Activated T-helper 1 cell treated with anti-CD3 and anti-CD28 coated beads, Interleukin-12 subunit alpha, Interleukin-12 subunit beta, Interleukin-2, Interleukin-4 antibody, amounts not matched to agents 30 ng/mL and 10 ng/mL and 1 ng/mL, durations not matched to agents 14 hours and 24 hours and 36 hours (primary cell): ENCODE results near the gene KMT2D. TPM values are rescaled to one million over a fixed set of nuclear protein-coding genes. Genes with fewer than 3 reads are reported as not detected.
A peak's percentile ranks its signal among the peaks of the same experiment; 100 is the strongest.

Experiments
- DNase-seq: peaks from one replicate; pipeline ENCODE4 v3.0.0; 2021; ENCODE audit warnings: low spot score
- H3K27ac Mint-ChIP-seq: one replicate; pipeline ENCODE4 v1.8.0; 2021; ENCODE audit warnings: mild to moderate bottlenecking, mixed read lengths
- H3K27me3 Mint-ChIP-seq: one replicate; pipeline ENCODE4 v1.8.0; 2022; ENCODE audit warnings: mild to moderate bottlenecking, moderate library complexity, mixed read lengths; ENCODE audit not compliant: insufficient read depth
- H3K36me3 Mint-ChIP-seq: one replicate; pipeline ENCODE4 v1.8.0; 2021; ENCODE audit warnings: low read depth, mixed read lengths
- H3K4me1 Mint-ChIP-seq: one replicate; pipeline ENCODE4 v1.8.0; 2021; ENCODE audit warnings: low read depth, mixed read lengths
- H3K4me3 Mint-ChIP-seq: one replicate; pipeline ENCODE4 v1.8.0; 2021; ENCODE audit warnings: mild to moderate bottlenecking, moderate library complexity, mixed read lengths
- H3K9me3 Mint-ChIP-seq: one replicate; pipeline ENCODE4 v1.8.0; 2021; ENCODE audit warnings: mixed read lengths
- intact Hi-C: fragments of 100-400 bp; cut with micrococcal nuclease; formaldehyde crosslinking; loops from one replicate; pipeline ENCODE4 v1.15.1; 2024
- total RNA-seq: library from RNA; stranded (reverse); gene quantifications from 2 replicates; pipeline ENCODE4 v1.2.3, GENCODE V29; 2022

KMT2D gene
- total RNA-seq, 1 donor from 2014 or later, result 107 TPM

- Mint-ChIP-seq H3K4me1 (no peaks in the 10 kb centered on the region), H3K27ac (peak overlapping the region; percentile 3), H3K4me3 (no peak overlapping the region), H3K9me3 (no peaks in the 10 kb centered on the region), H3K27me3 (no peaks in the 10 kb centered on the region), H3K36me3 (peaks cover 39% of the 10 kb centered on the region)
- intact Hi-C loops, result no loop called here
- DNase-seq, result no peak
Measured at GRCh38 chr12:49036029-49036428, 24.6 kb downstream of the KMT2D start.

- Mint-ChIP-seq H3K36me3 (peaks cover 31% of the 10 kb centered on the region), H3K4me1 (no peaks in the 10 kb centered on the region), H3K27ac (no peak overlapping the region), H3K27me3 (no peaks in the 10 kb centered on the region), H3K9me3 (no peaks in the 10 kb centered on the region), H3K4me3 (no peak overlapping the region)
- no peak for DNase-seq
- intact Hi-C loops, result no loop called here
Measured at GRCh38 chr12:49034286-49034622, 26.3 kb downstream of the KMT2D start.

GRCh38 chr12:49033611-49034285 lies 26.8 kb downstream of the KMT2D start:
- Mint-ChIP-seq H3K27me3 (no peaks in the 10 kb centered on the region), H3K36me3 (peaks cover 34% of the 10 kb centered on the region), H3K4me3 (no peak overlapping the region), H3K27ac (no peak overlapping the region), H3K4me1 (no peaks in the 10 kb centered on the region), H3K9me3 (no peaks in the 10 kb centered on the region)
- no peak for DNase-seq
- intact Hi-C loops, result no loop called here

GRCh38 chr12:49032679-49033447 lies 27.7 kb downstream of the KMT2D start:
- H3K27ac Mint-ChIP-seq, result no peak overlapping the region
- peaks cover 32% of the 10 kb centered on the region for H3K36me3 Mint-ChIP-seq
- intact Hi-C loops, result no loop called here
- no peaks in the 10 kb centered on the region for H3K4me1 Mint-ChIP-seq
- no peaks in the 10 kb centered on the region for H3K27me3 Mint-ChIP-seq
- H3K4me3 Mint-ChIP-seq, result no peak overlapping the region
- H3K9me3 Mint-ChIP-seq, result no peaks in the 10 kb centered on the region
- no peak for DNase-seq

- intact Hi-C loops, result no loop called here
- Mint-ChIP-seq H3K4me1 (no peaks in the 10 kb centered on the region), H3K36me3 (peaks cover 38% of the 10 kb centered on the region), H3K27me3 (no peaks in the 10 kb centered on the region), H3K4me3 (no peak overlapping the region), H3K27ac (no peak overlapping the region), H3K9me3 (no peaks in the 10 kb centered on the region)
- DNase-seq, result no peak
Measured at GRCh38 chr12:49032276-49032675, 28.3 kb downstream of the KMT2D start.

GRCh38 chr12:49031573-49032161 lies 28.9 kb downstream of the KMT2D start:
- no peaks in the 10 kb centered on the region for H3K27me3 Mint-ChIP-seq
- peaks cover 33% of the 10 kb centered on the region for H3K36me3 Mint-ChIP-seq
- no peak overlapping the region for H3K27ac Mint-ChIP-seq
- no peak overlapping the region for H3K4me3 Mint-ChIP-seq
- DNase-seq, result no peak
- no peaks in the 10 kb centered on the region for H3K4me1 Mint-ChIP-seq
- H3K9me3 Mint-ChIP-seq, result no peaks in the 10 kb centered on the region
- intact Hi-C loops, result no loop called here

- no peak overlapping the region for H3K27ac Mint-ChIP-seq
- no peaks in the 10 kb centered on the region for H3K9me3 Mint-ChIP-seq
- peaks cover 32% of the 10 kb centered on the region for H3K36me3 Mint-ChIP-seq
- no peaks in the 10 kb centered on the region for H3K4me1 Mint-ChIP-seq
- H3K27me3 Mint-ChIP-seq, result no peaks in the 10 kb centered on the region
- intact Hi-C loops, result no loop called here
- no peak for DNase-seq
- H3K4me3 Mint-ChIP-seq, result no peak overlapping the region
Measured at GRCh38 chr12:49030714-49031572, 29.7 kb downstream of the KMT2D start.

- Mint-ChIP-seq H3K27me3 (no peaks in the 10 kb centered on the region), H3K36me3 (peaks cover 38% of the 10 kb centered on the region), H3K27ac (no peak overlapping the region), H3K4me1 (no peaks in the 10 kb centered on the region), H3K4me3 (no peak overlapping the region), H3K9me3 (no peaks in the 10 kb centered on the region)
- DNase-seq, result no peak
- intact Hi-C loops, result no loop called here
Measured at GRCh38 chr12:49030119-49030518, 30.5 kb downstream of the KMT2D start.

- H3K36me3 Mint-ChIP-seq, result peaks cover 39% of the 10 kb centered on the region
- no peaks in the 10 kb centered on the region for H3K27me3 Mint-ChIP-seq
- no peak for DNase-seq
- no peak overlapping the region for H3K27ac Mint-ChIP-seq
- no peak overlapping the region for H3K4me3 Mint-ChIP-seq
- no peaks in the 10 kb centered on the region for H3K9me3 Mint-ChIP-seq
- no peaks in the 10 kb centered on the region for H3K4me1 Mint-ChIP-seq
- intact Hi-C loops, result no loop called here
Measured at GRCh38 chr12:49028666-49029275, 31.8 kb downstream of the KMT2D start.

- Mint-ChIP-seq H3K27me3 (no peaks in the 10 kb centered on the region), H3K9me3 (no peaks in the 10 kb centered on the region), H3K36me3 (peaks cover 39% of the 10 kb centered on the region), H3K27ac (no peak overlapping the region), H3K4me3 (no peak overlapping the region), H3K4me1 (no peaks in the 10 kb centered on the region)
- intact Hi-C loops, result no loop called here
- no peak for DNase-seq
Measured at GRCh38 chr12:49027846-49028555, 32.6 kb downstream of the KMT2D start.

- no peak for DNase-seq
- peaks cover 44% of the 10 kb centered on the region for H3K36me3 Mint-ChIP-seq
- no peak overlapping the region for H3K4me3 Mint-ChIP-seq
- H3K4me1 Mint-ChIP-seq, result no peaks in the 10 kb centered on the region
- intact Hi-C loops, result no loop called here
- no peaks in the 10 kb centered on the region for H3K27me3 Mint-ChIP-seq
- no peaks in the 10 kb centered on the region for H3K9me3 Mint-ChIP-seq
- H3K27ac Mint-ChIP-seq, result no peak overlapping the region
Measured at GRCh38 chr12:49026678-49027480, 33.7 kb downstream of the KMT2D start.
